Measurements from ENCODE around the gene GINS3. TPM values are rescaled to one million over a fixed set of nuclear protein-coding genes. Genes with fewer than 3 reads are reported as not detected.

The GINS3 gene
- total RNA-seq, 1 experiment from 2014 or later: 16.4 TPM

- no peak overlapping the region for H2BK20ac ChIP-seq (ENCODE audit: low read depth, low read length, poor library complexity, severe bottlenecking)
- no peak overlapping the region for H2AK5ac ChIP-seq (ENCODE audit: insufficient read length, low read length)
- Mint-ChIP-seq H3K9me3 (peaks cover 17 to 25% of the 10 kb centered on the region in 2 experiments), H3K36me3 (ENCODE audit: insufficient read depth in 1 of 3, low read depth in 3 of 3) (peaks cover 0 to 8% (median 3%) of the 10 kb centered on the region in 3 experiments; a peak in 3 of 7 replicates), H3K27me3 (ENCODE audit: low read depth) (peaks cover 28% of the 10 kb centered on the region), H3K4me3 (no peak overlapping the region), H3K4me1 (peaks cover 19 to 22% of the 10 kb centered on the region in 2 experiments), H3K27ac (no peak overlapping the region)
- no peak overlapping the region for H4K8ac ChIP-seq (replicated peaks; ENCODE audit: insufficient read length, low read depth, low read length)
- H3K23me2 ChIP-seq (ENCODE audit: insufficient read length, low read depth, low read length, poor library complexity, severe bottlenecking): no peaks in the 10 kb centered on the region
- no peak overlapping the region for H3K9ac ChIP-seq (ENCODE audit: extremely low read depth, insufficient read length, low read length)
- no peaks in the 10 kb centered on the region for H3K79me2 ChIP-seq (ENCODE audit: insufficient read depth, low read length)
- no peak overlapping the region for H3K4ac ChIP-seq (ENCODE audit: low read depth, low read length)
- no peak overlapping the region for H2BK5ac ChIP-seq (ENCODE audit: insufficient read length, low read length)
- H3K56ac ChIP-seq (ENCODE audit: insufficient read length, low read depth, low read length): no peak overlapping the region
- no peak overlapping the region for H3T11ph ChIP-seq (ENCODE audit: low read length)
- no peak overlapping the region for H3K27ac ChIP-seq (ENCODE audit: insufficient read length, low read depth, low read length)
- H3K18ac ChIP-seq (ENCODE audit: insufficient read length, low read depth, low read length): no peak overlapping the region
- no peaks in the 10 kb centered on the region for H4K20me1 ChIP-seq (ENCODE audit: control insufficient read depth, insufficient read depth, insufficient read length)
- WGBS (ENCODE audit: extremely low coverage, insufficient read length, low lambda C conversion rate): no CpG with 5 or more reads among the region's 3 CpGs
- H3K23ac ChIP-seq (ENCODE audit: insufficient read length, low read depth, low read length): no peak overlapping the region
- H3K79me1 ChIP-seq (ENCODE audit: insufficient read depth, low read depth, low read length, poor library complexity, severe bottlenecking): no peaks in the 10 kb centered on the region
- no peak overlapping the region for H2BK12ac ChIP-seq (ENCODE audit: insufficient read length, low read depth, low read length)
- TF ChIP-seq, protein P1, sequence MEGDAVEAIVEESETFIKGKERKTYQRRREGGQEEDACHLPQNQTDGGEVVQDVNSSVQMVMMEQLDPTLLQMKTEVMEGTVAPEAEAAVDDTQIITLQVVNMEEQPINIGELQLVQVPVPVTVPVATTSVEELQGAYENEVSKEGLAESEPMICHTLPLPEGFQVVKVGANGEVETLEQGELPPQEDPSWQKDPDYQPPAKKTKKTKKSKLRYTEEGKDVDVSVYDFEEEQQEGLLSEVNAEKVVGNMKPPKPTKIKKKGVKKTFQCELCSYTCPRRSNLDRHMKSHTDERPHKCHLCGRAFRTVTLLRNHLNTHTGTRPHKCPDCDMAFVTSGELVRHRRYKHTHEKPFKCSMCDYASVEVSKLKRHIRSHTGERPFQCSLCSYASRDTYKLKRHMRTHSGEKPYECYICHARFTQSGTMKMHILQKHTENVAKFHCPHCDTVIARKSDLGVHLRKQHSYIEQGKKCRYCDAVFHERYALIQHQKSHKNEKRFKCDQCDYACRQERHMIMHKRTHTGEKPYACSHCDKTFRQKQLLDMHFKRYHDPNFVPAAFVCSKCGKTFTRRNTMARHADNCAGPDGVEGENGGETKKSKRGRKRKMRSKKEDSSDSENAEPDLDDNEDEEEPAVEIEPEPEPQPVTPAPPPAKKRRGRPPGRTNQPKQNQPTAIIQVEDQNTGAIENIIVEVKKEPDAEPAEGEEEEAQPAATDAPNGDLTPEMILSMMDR (conservative IDR thresholded peaks at IDR 0.05): no peak
- no peak overlapping the region for H2AFZ ChIP-seq (ENCODE audit: low read length)
- H3K4me2 ChIP-seq (ENCODE audit: insufficient read depth, insufficient read length, low read length): no peak overlapping the region
- H3K4me1 ChIP-seq (ENCODE audit: insufficient read depth, low read length): no peaks in the 10 kb centered on the region; the same call in 1 of the 2 replicates
- no peak overlapping the region for H4K91ac ChIP-seq (ENCODE audit: insufficient read length, low read depth, low read length)
- no peak for DNase-seq
- no peak overlapping the region for H3K14ac ChIP-seq (ENCODE audit: insufficient read depth, low read length)
- H3K9me3 ChIP-seq (ENCODE audit: control insufficient read depth, low read depth, low read length): peaks cover 6% of the 10 kb centered on the region
- no peak overlapping the region for H2BK120ac ChIP-seq (ENCODE audit: low read depth, low read length, poor library complexity, severe bottlenecking)
- H4K5ac ChIP-seq (ENCODE audit: insufficient read length, low read depth, low read length): no peak overlapping the region
- no peaks in the 10 kb centered on the region; the same call in 1 of the 2 replicates for H3K27me3 ChIP-seq (ENCODE audit: insufficient read depth, low read length)
- H2BK15ac ChIP-seq (ENCODE audit: low read depth, low read length): no peak overlapping the region
Observed at GRCh38 chr16:58348986-58349385, 43.3 kb upstream of the GINS3 start.
